Measurements from ENCODE around the gene SDK1.

- TF ChIP-seq CTCF (IDR thresholded peaks at IDR 0.05; ENCODE audit: low read depth, low read length, missing input control) (no peak), ZBTB33 (IDR thresholded peaks at IDR 0.05) (no peak), REST (IDR thresholded peaks at IDR 0.05) (no peak), FOXA1 (IDR thresholded peaks at IDR 0.05) (no peak), SP1 (IDR thresholded peaks at IDR 0.05) (no peak), RAD21 (IDR thresholded peaks at IDR 0.05) (no peak)
These were observed 260.9 kb downstream of the SDK1 start for GRCh38 chr7:3561932-3562331.

Data from liver (tissue), 3 donors.